Neural progenitor cell (in vitro differentiated cells): ENCODE measurements around the gene AUH.

Experiments
- EZH2 ChIP-seq: fragments of 200-600 bp; sonication (generic); IDR thresholded peaks from 2 replicates; pipeline ENCODE4 v1.6.1; 2017; ENCODE audit warnings: antibody characterized with exemption, mild to moderate bottlenecking, moderate library complexity
- EZH2phosphoT487 ChIP-seq: fragments of 200-600 bp; sonication (generic); IDR thresholded peaks from 2 replicates; pipeline ENCODE4 v1.6.1; 2017; ENCODE audit warnings: antibody characterized with exemption
- TF ChIP-seq, protein P1 (sequence below): fragments of 200-600 bp; sonication (generic); IDR thresholded peaks from 2 replicates; pipeline ENCODE4 v1.5.1; 2017; ENCODE audit warnings: antibody characterized with exemption, mild to moderate bottlenecking

DNA sequence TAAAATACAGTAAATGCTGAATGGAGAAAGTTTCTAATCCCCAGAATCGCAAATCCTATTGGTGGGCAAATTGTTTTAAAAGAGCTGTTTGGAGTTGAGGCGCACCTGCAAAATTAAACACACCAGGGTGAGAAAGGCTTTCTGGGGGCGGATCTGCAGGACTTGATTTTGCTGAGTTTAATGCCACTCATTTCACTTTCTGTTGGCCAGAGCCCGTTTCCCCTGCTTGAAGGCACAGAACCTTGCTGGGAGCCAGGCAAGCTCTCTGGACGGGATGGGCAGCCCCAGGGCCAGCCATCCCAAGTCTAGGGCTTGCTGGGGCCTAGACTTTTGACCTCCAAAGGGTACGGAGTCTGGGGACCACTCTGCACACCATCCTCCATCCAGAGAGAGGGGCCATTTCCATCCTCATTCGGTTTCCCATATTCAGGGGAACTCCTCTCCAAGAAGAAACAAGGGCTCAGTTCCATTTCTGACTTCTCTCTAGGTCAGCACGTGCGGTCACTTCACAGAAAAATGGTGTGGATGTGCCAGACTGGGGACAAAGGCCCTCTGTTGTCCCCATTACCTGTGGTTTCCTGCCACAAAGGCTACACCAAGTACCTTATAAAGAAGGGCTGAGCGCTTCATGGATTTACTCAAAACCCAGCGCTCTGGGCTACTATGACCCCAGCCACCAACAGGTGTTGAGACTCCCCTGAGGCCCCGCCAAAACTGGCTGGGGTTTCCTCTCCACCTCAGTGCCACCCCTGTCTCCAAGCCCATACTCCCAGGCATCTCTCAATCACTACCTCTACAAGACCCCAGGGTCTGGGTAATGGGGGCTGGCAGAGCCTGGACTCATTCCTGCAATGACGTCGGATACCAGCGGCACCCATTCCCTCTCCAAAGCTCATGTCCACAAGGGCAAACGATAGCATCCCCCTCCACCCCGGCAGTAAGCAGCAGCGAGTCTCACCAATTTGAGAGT, 170.0 kb downstream of the AUH start:
- TF ChIP-seq, protein P1, sequence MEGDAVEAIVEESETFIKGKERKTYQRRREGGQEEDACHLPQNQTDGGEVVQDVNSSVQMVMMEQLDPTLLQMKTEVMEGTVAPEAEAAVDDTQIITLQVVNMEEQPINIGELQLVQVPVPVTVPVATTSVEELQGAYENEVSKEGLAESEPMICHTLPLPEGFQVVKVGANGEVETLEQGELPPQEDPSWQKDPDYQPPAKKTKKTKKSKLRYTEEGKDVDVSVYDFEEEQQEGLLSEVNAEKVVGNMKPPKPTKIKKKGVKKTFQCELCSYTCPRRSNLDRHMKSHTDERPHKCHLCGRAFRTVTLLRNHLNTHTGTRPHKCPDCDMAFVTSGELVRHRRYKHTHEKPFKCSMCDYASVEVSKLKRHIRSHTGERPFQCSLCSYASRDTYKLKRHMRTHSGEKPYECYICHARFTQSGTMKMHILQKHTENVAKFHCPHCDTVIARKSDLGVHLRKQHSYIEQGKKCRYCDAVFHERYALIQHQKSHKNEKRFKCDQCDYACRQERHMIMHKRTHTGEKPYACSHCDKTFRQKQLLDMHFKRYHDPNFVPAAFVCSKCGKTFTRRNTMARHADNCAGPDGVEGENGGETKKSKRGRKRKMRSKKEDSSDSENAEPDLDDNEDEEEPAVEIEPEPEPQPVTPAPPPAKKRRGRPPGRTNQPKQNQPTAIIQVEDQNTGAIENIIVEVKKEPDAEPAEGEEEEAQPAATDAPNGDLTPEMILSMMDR = no peak
- TF ChIP-seq EZH2 (no peak), EZH2phosphoT487 (no peak)
